AG20443 (cell line): ENCODE results near the gene MSANTD2.

Experiments
- DNase-seq: peaks from one replicate; pipeline ENCODE4 v3.0.0; 2012; ENCODE audit warnings: low spot score, mixed read lengths

MSANTD2 gene

DNA sequence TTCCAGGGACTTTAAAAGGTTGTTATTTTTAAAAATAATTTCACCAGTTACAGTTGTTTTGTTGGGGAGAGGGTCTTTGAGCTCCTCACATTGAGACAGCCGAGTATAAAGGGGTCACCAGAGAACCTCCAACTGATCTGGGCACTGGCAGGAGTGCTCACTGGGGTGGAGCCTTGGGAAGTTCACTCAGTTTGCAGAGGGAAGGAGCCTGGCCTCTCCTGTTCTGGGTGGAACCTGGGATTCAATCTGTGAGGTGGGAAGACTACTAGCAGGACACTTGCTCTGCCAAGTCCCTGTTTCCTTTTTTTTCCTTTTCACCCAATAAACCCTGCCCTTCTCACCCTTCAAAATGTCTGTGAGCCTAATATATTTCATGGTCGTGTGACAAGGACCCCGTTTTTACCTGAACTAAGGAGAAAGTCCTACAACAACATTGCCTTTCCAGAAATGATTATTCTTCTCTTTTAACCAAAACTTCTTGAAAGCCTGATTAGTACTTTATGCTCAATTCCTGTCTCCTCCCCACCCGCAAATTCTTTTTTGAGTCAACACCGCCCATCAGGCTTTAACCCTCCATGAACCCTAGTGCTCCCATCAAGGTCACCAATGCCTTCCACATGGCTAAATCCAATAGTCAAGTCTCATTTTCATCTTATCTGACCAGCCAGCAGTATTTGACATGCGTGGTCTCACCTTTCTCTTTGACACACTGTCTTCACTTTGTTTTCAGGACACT, 22.0 kb upstream of the MSANTD2 start:
- no peak for DNase-seq

DNA sequence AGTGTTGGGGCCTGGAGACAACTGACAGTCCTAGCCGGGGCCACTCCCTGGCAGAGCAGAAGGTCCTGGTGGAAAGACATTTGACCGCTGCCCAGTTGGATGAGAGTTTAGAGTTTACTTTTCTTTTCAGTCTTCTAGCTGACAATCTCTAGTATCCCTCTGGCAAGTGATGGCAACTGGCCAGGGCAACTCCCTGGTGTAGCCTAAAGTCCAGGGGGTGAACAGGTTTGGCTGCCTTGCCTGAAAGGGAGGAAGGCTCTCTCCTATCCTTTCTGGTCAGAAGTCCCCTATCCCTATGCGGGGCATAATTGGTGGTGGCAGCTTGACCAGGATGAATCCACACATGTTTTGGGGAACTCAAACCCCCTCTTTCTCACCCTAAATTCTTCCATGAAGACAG, 16.8 kb upstream of the MSANTD2 start:
- DNase-seq, result no peak

DNA sequence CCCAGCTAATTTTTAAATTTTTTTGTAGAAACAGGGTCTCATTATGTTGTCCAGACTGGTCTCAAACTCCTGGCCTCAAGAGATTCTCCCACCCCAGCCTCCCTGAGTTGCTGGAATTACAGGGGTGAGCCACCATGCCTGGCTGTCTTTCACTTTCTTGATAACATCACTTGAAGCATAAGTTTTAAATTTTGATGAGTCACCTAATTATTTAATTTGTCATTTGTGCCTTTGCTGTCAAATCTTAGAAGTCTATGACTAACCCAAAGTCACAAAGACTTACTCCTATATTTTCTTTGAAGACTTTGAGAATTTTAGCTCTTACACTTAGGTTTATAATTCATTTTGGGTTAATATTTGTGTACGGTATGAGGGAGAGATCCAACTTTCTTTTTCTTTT, 14.5 kb upstream of the MSANTD2 start:
- DNase-seq, result no peak

DNA sequence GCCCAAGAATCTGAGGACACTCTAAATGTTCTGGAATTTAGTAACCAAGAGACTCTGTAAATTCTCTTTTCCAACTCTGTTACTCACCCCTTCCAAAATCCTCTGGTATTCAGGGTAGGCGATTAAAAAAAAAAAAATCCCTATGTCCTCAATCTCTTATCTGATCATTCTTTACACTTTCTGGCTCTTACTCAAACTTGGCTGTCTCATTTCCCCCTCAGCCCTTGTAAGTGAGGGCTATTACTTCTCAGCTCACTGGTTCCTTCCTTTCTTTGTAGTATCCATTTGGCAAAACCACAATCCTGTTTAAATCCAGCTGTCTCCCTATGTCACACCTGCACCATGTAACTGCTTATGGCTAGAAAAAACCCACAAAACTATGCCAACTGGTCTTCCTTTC, 12.7 kb upstream of the MSANTD2 start:
- peak; percentile 45 for DNase-seq

DNA sequence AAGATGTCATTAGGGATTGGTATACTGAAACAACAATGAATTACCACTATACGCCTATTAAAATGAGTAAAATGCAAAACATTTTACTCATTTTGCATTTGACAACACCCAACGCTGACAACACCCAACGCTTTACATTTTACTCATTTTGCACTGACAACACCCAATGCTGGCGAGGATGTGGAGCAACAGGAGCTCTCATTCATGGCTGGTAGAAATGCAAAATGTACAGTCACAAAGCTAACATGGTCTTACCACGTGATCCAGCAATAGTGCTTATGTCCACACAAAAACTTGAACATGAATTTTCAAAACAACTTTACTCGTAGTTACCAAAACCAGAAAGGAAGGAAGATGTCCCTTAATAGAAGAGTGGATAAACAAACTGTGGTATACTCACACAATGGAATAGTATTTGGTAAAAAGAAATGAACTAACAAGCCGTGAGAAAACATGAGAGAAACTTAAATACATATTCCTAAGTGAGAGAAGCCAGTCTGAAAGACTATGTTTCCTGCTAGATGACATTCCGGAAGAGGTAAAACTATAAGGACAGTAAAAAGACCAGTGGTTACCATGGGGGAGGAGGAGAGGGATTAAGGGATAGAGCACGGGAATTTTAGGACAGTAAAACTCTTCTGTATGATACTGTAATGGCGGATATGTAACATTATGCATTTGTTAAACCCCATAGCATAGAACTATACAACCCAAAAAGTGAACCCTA, 11.4 kb upstream of the MSANTD2 start:
- DNase-seq, result no peak

DNA sequence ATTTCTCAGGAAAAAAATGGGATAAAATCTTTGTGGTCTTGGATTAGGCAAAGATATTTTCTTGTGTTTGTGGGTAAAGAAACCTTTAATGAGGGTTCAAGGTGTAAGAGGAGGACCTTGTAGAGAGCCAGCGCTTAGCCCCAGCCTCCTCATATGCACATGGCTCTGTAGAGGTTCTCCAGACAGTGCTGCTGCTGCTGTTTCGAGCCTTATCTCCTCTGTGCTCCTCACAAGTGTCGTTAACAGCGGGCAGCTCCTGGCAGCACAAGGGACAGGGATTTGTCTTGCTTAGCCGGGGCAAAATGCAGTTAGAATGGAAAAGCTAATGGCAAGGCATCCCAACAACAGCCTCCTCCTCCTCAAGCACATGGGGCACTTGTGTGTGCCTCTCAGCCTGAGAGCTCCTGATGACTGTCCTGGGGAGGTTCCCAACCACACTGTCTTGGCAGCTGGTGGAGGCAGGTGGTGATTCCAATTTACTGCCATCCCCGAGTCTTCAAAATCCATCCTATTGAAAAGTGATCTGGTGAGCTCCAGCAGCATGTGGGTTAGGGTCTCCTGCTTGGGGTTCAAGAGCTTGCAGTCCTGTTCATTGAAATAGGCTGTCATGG, 7.6 kb upstream of the MSANTD2 start:
- DNase-seq, result no peak

DNA sequence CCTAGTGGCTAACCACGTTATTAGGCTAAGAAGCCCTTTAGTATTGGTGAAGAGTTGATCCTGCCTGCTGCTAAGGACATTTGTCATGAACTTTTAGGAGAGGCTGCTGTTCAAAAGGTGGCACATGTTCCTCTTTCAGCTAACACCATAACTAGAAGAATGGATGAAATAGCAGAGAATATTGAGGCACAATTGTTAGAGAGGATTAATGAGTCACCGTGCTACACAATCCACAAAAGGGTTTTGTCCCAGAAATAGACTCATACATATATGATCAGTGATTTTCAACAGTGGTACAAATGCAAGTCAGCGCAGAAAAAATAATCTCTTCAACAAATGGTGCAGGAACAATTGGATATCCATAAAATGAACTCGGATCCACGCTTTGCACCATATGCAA, 7.0 kb upstream of the MSANTD2 start:
- DNase-seq, result no peak

DNA sequence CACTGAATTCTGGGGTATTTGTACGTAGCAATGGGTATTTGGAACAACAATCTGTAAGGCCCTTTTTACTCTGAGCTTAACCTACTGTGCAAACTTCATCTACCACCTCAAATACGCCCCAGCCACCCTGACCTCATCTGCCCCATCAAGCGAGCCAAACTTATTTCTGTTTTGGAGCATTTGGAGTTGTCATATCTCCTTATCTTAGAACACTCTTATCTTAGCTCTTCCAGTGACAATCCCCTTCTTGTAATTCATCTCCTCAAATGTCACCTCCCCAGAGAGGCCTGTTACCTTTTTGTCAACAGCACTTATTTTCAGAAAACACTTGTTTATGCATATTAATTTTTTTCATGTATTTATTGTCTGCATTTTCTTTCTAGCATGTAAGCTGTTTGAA, 4.7 kb upstream of the MSANTD2 start:
- DNase-seq, result no peak

DNA sequence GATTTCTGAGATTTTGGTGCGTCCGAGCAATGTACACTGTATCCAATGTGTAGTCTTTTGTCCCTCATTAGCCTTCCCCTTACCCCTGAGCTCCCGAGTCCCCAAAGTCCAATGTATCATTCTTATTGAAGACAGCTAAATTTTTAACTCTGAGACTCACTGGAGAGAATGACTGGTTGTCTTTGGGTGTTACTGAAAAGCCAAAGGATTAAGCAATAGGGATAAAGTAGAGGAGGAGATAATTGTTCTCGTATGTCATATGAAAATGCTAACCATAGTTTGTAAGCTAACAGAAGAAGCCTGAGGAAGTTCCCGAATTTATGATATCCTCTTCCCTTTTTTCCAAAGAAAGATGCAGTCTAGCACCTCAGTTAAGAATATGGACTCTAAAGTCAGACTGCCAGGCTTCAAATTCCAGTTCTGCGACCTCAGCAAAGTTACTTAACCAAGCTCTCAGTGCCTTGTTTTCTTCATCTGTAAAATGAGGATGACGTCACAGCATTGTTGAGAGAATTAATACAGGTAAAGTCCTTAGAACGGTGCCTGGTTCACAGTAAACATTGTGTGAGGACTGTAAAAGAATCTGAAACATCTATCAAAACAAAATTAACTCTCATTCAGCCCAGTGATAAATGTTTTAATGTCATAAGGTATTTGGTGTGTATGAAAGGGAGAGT, 1.6 kb upstream of the MSANTD2 start:
- DNase-seq, result peak; percentile 38

DNA sequence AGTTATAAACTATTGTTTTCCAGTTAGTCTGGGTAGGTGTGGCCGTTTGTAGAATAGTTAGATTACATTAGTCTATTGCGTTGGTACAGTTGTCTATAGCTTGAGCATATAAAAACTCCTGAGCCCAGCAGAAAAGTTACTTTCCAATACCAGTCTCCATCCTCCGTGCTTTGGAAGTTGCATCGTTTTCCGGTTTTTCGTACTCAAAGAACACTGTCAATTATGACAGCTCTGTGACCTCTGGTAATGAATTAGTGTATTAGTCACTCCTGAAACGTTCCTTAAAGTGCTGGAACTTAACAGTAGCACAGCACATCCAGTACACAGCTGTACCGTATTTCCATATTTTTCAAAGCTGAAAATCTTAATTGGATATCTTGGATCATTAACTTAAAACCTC, 808 bp upstream of the MSANTD2 start:
- DNase-seq, result peak; percentile 26

DNA sequence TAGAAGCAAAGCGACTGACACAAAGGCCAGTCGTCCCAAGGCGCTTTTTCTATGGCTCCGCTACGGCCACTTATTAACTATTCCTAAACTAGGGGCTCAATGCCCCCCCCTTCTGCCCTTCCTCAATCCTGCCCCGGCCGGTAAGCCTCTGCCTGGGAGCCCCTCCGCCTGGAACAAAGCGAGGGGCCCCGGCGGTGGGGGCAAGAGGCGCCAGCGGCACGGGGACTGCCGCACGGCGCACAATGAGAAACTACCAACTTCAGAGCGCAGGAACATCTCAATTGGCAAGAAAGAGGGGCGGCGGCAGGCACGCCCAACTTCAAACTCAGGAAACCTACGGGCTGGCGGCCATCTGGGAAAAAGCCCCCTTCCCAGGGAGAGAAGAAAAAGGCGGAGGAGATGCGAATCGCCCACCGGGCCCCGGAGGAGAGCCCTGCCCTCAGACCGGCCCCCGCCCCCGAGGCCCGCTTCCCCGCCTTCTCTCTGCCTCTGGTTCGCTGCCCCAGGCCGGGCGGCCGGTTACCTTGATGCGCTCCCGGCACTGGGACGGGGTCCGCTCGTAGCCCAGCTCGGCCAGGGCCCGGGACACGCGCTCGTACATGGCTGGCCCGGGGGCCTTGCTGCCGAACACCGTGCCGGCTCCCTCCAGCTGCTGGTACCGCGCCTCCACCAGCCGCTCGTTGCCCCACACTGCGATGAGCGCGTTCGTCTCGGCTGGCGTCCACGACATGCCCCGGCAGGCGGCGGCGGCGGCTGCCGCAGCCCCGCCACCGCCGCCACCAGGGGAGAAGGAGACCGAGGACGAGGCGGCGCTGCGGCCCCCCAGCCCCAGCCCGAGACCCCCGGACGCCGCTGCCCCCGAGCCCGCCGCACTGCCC, 619 bp downstream of the MSANTD2 start:
- DNase-seq, result peak; percentile 58

DNA sequence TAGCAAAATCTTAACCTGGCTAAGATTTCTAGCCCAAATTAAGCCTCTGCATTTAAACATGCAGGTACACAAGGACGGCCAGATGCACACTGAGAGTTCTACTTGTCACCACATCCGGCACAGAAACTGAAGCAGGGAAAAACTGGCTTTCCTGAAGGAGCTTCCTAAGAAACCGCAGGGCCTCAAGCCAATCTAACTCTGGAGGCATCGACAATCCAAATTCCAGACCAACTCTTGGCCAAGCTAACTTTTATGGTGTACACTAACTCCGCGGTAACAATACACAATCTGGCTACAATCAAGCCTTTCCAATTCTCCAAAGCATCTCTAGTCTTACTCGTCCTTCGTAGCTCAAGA, 1.2 kb downstream of the MSANTD2 start:
- peak; percentile 53 for DNase-seq

DNA sequence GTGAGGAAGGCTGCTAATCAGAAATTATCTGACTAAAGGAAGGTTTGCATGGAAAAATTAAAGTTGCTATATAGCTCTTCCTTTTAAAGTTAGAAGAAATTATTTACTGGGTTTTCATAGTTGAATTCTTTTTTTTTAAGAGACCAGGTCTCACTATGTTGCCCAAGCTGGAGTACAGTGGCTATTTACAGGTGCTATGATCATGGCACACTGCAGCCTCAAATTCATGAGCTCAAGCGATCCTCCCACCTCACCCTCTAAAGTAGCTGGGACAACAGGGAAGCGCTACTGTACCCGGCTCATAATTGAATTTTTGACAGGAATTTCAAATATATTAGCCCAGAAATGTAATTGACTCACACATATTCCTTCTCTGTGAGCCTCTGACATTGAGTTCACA, 3.9 kb downstream of the MSANTD2 start:
- DNase-seq, result no peak

DNA sequence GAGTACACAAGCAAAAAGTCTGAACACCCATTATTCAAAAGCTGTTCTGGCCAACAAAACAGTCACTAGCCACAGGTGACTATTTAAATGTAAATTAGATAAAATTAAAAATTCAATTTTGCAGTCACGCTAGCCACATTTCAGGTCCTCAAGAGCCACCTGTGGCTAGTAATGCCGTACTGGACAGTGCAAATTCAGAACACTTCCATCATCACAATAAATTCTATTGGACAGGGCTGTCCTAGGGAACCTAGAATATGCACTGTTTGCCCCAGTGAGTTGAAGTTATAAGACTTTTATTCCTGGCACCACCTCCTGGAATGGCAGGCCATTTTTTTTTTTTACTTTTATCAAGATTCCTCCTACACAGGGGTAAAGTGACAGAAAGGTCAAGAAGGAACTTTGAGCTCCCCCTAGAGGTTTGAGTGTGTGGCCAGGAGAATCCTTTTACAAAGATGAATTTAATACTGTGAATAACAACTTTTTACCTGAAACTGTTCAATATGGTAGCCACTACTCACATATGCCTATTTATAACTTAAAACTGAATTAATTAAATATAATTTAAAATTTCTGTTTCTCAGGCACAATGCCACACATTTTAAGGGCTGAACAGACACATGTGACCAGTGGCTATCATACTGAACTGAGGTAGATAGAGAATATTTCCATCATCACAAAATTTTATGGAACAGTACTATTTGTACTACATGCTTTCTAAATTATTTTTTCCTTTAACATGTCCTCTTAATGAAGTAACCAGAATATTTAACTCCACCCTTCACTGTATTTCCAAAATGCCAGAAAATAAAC, 6.5 kb downstream of the MSANTD2 start:
- peak; percentile 61 for DNase-seq

DNA sequence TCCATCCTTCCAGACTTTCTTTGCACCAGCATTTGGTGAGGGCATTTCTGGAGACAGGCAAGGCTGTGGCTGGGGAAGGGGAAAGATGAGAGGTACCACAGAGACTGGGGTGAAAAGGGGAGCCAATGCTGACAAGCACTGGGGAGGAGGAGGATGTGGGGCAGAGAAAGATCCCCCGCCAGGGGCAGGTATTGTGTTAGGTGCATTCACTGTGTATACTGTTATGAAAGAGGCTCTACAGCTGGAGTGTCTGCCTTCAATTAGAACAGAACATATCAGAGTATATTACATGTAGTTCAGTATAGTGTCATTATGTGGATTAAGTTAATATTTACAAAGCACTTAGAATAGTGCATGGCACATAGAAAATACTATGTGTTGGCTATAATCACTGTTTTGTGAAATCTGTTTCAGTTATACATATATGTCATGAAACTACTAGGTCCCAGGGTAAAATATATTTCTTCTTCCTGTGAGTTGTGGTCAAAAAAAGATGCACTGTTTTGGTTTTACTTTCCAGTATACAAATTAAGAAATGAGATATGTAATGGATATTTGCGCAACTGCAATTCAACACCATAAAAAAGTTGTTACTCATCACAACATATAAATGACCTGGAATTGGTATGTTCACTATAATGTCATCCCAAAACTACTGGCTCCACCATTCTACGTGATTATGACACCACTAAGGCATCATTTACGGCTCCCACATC, 8.4 kb downstream of the MSANTD2 start:
- DNase-seq, result no peak

DNA sequence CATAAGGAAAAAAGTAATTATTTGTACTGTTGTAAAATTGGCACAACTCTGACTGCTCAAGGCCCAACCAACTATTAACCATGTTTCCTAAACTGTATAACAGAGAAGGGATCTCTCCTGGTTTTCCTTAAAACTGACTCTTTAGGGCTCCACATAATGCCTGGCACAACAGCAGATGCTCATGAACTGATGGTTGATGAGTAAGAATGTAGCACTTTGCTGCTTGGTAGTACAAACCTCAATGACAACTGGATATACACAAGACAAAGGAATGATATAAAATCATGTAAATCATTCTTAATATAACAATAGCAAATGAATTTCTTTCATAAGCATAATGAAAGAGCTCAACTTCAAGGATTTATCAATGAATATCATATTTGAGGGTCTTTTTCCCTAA, 11.7 kb downstream of the MSANTD2 start:
- DNase-seq, result peak; percentile 17

DNA sequence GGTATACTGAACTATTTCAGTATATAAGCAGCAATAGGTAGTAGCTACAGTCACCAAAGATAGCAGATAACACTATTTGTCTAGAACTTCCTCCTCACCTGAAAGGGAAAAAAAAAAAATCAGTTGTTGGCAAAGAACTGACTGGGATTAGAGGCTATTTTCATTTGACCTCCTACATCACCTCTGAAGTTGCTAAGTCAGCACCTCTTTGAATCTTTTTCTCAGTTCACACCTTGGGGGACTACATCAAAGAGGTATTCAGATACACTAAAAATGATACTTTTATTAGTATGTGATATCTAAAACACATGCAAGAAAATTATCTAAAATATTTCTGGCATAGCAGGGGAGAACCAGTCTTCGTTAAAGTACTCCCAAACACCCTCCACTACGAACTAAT, 16.2 kb downstream of the MSANTD2 start:
- DNase-seq, result no peak

DNA sequence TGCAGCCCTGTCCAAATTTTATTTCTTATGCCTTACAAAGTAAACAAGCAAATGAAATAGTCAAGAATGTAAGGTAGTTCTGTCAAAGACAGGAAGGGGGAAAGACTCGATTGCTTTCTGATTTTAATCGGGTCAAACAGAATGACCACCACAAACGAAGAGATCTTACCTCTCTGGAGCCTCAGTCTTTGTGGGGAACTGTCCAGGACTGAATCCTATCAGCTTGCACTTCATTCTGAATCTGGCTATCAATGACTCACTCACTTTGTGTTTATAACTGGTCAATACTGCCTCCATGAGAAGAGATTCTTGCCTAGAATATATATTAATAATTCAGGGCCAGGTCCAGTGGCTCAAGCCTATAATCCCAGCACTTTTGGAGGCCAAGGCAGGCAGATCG, 17.2 kb downstream of the MSANTD2 start:
- DNase-seq, result no peak

DNA sequence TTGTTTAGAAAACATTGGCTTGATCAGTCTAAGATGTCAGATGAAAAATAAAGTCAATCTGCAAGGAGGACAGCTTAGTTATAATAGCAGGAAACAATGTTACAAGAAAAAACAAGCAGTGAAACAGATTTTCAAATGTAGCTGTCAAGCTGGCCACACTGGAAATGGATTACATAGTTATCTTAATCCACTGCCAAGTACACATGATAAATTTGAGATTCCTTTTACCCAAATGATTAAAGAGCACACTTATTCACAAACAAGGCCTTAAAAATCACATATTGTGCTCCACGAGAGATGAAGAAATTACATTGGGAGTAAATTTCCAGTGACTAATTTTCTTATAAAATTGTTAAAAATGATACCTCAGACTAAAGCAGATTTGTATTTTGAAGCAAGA, 20.6 kb downstream of the MSANTD2 start:
- no peak for DNase-seq

DNA sequence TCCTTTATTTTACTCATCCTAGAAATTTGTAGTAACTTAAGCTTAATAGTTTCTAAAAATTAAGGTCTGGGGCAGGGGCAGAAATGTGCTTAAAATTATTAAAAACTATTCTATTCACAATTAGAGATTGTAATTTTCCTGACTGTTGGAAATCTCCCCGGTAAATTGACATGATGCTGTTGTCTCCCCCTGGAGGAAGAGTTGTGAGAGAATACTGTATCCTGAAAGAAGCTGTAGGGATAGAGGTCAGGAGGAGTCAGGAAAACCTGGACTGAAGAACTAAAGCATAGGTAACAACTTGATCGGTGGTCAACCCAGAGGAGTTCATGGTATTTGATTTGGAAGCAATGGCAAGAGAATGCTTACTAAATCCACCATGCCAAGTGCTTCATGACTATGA, 21.9 kb downstream of the MSANTD2 start:
- no peak for DNase-seq
